ENCODE measurements around the gene RALGPS1.

The RALGPS1 gene

GRCh38 chr9:127214421-127215267 is 300.1 kb downstream of the RALGPS1 start:
- no peak overlapping the region for H3K4me3 ChIP-seq (replicated peaks in 1 of 2; ENCODE audit: low read depth in 2 of 2, low read length in 2 of 2)
- DNase-seq (ENCODE audit: low read depth in 2 of 2) = peak; percentile 58 to 59
- peak; percentile 86 for TF ChIP-seq CTCF (IDR thresholded peaks at IDR 0.05; ENCODE audit: low read depth, low read length)

DNA sequence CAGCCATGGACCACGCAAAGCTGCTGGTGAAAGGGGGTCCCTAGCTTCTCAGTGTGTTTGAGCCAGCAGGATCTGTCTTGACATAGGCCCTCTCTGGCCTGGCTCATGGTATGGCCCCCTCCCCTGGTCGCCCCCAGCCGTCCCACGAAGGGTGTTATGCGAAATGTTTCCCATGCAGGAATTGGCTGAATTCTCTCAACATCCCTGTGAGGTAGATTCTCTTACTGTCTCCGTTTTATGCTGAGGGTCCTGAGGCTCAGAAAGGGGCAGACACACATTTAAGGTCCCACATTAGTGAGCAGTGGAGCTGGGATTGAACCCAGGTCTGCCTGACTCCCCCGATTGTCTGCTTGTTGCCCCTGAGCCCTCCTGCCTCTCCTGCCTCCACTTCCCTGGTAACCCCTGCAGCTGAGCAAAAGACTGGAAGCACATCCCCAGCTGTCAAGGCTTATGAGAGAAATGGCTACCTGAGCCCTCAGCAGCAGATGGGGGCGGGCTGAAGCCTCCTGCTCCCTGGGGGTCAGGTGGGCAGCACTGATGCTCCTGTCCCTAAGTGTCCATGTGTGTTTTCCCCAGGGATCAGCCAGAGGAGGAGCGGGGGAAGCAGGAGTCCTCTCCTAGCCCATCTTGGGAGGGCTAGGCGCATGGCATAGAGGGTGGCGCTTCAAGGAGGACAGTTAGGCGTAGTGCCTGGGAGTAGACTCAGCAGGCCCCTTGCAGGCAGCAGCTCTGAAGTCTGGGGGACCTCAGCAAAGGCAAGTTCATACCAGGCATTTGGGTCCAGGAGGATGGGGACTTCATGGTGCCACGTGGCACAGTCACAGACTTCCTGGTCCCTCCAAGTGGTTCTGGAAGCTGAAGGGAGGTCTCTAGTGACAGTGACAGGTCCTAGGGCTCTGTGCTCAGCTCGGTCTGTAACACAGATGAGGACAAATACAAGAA is 301.0 kb downstream of the RALGPS1 start:
- H3K4me3 ChIP-seq (replicated peaks in 1 of 2; ENCODE audit: low read depth in 2 of 2, low read length in 2 of 2) = no peak overlapping the region
- TF ChIP-seq CTCF (IDR thresholded peaks at IDR 0.05; ENCODE audit: low read depth, low read length) = no peak
- DNase-seq (ENCODE audit: low read depth in 2 of 2) = no peak

DNA sequence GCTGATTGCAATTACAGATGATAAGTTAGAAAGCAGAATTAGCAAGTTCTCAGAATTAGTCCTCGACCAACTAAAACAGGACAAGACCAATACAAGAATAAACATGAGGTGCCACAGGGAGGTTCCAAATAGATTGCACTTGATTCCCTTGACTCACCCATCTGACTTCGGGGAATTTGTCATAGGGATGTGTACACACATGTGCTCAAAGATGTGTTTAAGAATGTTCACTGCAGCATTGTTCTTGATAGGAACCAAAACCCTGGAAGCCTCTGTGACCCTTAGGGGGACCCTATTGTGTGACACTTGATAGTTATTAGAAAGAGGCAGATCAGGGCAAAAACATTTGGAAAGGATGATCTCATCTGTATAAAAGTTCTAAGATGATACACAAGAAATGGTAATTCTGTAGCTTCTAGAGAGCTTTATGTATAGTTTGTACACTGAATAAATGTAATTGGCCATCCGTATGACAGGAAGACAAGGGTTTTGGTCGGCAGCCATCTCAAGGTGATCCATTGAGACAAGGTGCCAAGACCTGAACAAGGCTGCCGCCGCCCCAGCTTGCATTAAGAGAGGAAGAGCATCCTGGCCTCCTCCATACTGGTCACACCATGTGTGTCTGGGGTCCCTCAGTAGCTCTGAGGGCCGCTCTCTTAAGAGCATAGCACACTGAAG is 301.8 kb downstream of the RALGPS1 start:
- no peak for TF ChIP-seq CTCF (IDR thresholded peaks at IDR 0.05; ENCODE audit: low read depth, low read length)
- no peak overlapping the region for H3K4me3 ChIP-seq (replicated peaks in 1 of 2; ENCODE audit: low read depth in 2 of 2, low read length in 2 of 2)
- no peak for DNase-seq (ENCODE audit: low read depth in 2 of 2)

GRCh38 chr9:127216888-127217217 is 302.3 kb downstream of the RALGPS1 start:
- no peak for DNase-seq (ENCODE audit: low read depth in 2 of 2)
- no peak overlapping the region for H3K4me3 ChIP-seq (replicated peaks in 1 of 2; ENCODE audit: low read depth in 2 of 2, low read length in 2 of 2)
- no peak for TF ChIP-seq CTCF (IDR thresholded peaks at IDR 0.05; ENCODE audit: low read depth, low read length)

DNA sequence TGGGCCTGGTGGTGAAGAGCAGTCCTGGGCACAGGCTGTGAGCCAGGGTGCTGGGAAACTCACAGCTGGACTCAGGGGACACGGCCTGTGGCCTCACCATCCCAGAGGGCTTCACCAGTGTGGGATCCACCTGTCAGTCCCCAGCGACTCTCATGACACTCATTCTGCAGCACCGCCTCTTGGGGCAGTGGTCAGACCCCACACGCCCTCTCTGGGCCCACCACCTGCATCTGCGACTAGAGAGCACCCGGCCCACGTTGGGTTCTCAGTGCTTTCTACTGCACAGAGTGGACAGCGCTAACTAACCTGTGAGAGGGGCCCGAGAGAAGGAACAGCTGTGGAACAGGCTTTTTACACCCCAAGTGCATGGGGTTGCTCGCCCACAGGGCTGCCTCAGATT is 304.2 kb downstream of the RALGPS1 start:
- no peak for DNase-seq (ENCODE audit: low read depth in 2 of 2)
- no peak overlapping the region for H3K4me3 ChIP-seq (replicated peaks in 1 of 2; ENCODE audit: low read depth in 2 of 2, low read length in 2 of 2)
- no peak for TF ChIP-seq CTCF (IDR thresholded peaks at IDR 0.05; ENCODE audit: low read depth, low read length)

- DNase-seq (ENCODE audit: low read depth in 2 of 2) = no peak
- no peak for TF ChIP-seq CTCF (IDR thresholded peaks at IDR 0.05; ENCODE audit: low read depth, low read length)
Observed at GRCh38 chr9:127219520-127219919, 304.9 kb downstream of the RALGPS1 start.

More at GRCh38 chr9:127219520-127219919, 304.9 kb downstream of the RALGPS1 start:
- H3K4me3 ChIP-seq (replicated peaks in 1 of 2; ENCODE audit: low read depth in 2 of 2, low read length in 2 of 2) = no peak overlapping the region
